HEK293T (cell line): ENCODE measurements around the gene PMEL.

ENCODE experiments used
- FOXA1 ChIP-seq: fragments of 450-650 bp; IDR thresholded peaks from 2 replicates; pipeline ENCODE4 v1.6.1; 2016; ENCODE audit warnings: mild to moderate bottlenecking
- FOXK2 ChIP-seq: fragments of 450-650 bp; IDR thresholded peaks from 2 replicates; pipeline ENCODE4 v1.6.1; 2016; ENCODE audit warnings: mild to moderate bottlenecking
- HDGF ChIP-seq: fragments of 450-650 bp; IDR thresholded peaks from 2 replicates; pipeline ENCODE4 v1.6.1; 2017; ENCODE audit warnings: antibody characterized with exemption, borderline replicate concordance
- L3MBTL2 ChIP-seq: fragments of 450-650 bp; conservative IDR thresholded peaks from 2 replicates; pipeline ENCODE4 v1.6.1; 2016; ENCODE audit warnings: mild to moderate bottlenecking
- SP1 ChIP-seq: fragments of 450-650 bp; IDR thresholded peaks from 2 replicates; pipeline ENCODE4 v1.6.1; 2017
- ZNF384 ChIP-seq: fragments of 450-650 bp; IDR thresholded peaks from 2 replicates; pipeline ENCODE4 v1.6.1; 2016
- TF ChIP-seq, protein P1 (sequence below): fragments of 450-650 bp; IDR thresholded peaks from 2 replicates; pipeline ENCODE4 v1.6.1; 2016

DNA sequence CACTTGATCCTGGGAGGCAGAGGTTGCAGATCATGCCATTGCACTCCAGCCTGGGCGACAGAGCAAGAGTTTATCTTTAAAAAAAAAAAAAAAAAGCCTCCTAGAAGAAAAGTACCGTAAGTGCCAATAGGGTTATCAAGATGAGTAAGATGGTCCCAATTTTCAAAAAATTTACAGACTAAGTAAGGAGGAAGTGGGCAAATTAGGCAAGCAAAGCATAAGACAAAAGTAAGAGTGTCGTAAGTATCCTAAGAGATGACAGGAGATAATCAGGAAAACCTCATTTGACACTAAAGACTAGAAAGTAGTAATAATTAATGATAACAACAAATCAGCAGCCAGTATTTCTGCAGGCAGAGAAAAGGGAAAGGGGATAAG, 50.4 kb downstream of the PMEL start:
- TF ChIP-seq FOXA1, result no peak
- TF ChIP-seq FOXK2, result no peak
- no peak for TF ChIP-seq SP1
- TF ChIP-seq, protein P1, sequence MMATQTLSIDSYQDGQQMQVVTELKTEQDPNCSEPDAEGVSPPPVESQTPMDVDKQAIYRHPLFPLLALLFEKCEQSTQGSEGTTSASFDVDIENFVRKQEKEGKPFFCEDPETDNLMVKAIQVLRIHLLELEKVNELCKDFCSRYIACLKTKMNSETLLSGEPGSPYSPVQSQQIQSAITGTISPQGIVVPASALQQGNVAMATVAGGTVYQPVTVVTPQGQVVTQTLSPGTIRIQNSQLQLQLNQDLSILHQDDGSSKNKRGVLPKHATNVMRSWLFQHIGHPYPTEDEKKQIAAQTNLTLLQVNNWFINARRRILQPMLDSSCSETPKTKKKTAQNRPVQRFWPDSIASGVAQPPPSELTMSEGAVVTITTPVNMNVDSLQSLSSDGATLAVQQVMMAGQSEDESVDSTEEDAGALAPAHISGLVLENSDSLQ, result no peak
- TF ChIP-seq HDGF, result no peak
- no peak for TF ChIP-seq ZNF384
- TF ChIP-seq L3MBTL2, result no peak
